ENCODE results near the gene TRMT10C. TPM values are rescaled to one million over a fixed set of nuclear protein-coding genes. Genes with fewer than 3 reads are reported as not detected.
A peak's percentile ranks its signal among the peaks of the same experiment; 100 is the strongest.
"Not testable (repeated sequence)": the region's sequence is repeated elsewhere in the genome, so short reads cannot be mapped to it uniquely, and the experiment has no call there.

Gene TRMT10C
- total and polyA plus RNA-seq, 2 experiments from 2014 or later = 37.9 to 42.0 TPM

DNA sequence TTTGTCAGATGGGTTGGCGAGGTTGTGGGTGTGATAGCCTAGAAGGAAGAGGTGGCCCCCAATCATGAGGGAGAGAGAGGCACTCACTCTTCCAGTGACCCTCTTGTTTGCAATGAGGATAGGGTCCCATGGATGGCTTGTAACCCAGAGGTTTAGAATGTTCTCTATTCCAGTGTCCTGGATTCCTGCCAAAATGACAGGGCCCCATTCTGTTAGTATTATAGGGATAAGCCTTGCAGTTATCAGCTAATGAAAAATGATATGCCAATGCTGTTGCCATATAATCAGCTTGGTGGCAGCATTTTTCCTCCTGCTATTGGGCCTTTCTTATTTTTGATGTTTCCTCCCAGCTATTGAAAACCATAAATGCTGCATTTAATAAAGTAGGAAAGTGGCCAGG lies 25.4 kb upstream of the TRMT10C start:
- TF ChIP-seq, protein P1, sequence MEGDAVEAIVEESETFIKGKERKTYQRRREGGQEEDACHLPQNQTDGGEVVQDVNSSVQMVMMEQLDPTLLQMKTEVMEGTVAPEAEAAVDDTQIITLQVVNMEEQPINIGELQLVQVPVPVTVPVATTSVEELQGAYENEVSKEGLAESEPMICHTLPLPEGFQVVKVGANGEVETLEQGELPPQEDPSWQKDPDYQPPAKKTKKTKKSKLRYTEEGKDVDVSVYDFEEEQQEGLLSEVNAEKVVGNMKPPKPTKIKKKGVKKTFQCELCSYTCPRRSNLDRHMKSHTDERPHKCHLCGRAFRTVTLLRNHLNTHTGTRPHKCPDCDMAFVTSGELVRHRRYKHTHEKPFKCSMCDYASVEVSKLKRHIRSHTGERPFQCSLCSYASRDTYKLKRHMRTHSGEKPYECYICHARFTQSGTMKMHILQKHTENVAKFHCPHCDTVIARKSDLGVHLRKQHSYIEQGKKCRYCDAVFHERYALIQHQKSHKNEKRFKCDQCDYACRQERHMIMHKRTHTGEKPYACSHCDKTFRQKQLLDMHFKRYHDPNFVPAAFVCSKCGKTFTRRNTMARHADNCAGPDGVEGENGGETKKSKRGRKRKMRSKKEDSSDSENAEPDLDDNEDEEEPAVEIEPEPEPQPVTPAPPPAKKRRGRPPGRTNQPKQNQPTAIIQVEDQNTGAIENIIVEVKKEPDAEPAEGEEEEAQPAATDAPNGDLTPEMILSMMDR (IDR thresholded peaks at IDR 0.05; ENCODE audit: poor library complexity) = no peak
- TF ChIP-seq EZH2phosphoT487 (IDR thresholded peaks at IDR 0.05; ENCODE audit: low read depth, severe bottlenecking, unreplicated experiment) = no peak
- TF ChIP-seq EZH2 (IDR thresholded peaks at IDR 0.05; ENCODE audit: borderline replicate concordance) = no peak
- Histone ChIP-seq H3K4me3 (no peak overlapping the region), H3K9me3 (ENCODE audit: low read depth) (no peaks in the 10 kb centered on the region), H3K4me1 (ENCODE audit: insufficient read depth) (peaks cover 26% of the 10 kb centered on the region), H3K79me2 (no peaks in the 10 kb centered on the region), H3K36me3 (replicated peaks; ENCODE audit: insufficient read depth, low read depth) (no peaks in the 10 kb centered on the region), H2AFZ (no peak overlapping the region), H3K27ac (no peak overlapping the region), H3K9me2 (replicated peaks; ENCODE audit: insufficient read depth) (no peaks in the 10 kb centered on the region), H4K20me1 (ENCODE audit: insufficient read depth, poor library complexity, severe bottlenecking) (no peaks in the 10 kb centered on the region), H3K27me3 (no peaks in the 10 kb centered on the region), H3K4me2 (no peak overlapping the region)
- 86% methylated on average over 1 of the region's 1 CpG for WGBS (ENCODE audit: low lambda C conversion rate, missing lambda C conversion rate)
- DNase-seq (ENCODE audit: low spot score) = no peak

DNA sequence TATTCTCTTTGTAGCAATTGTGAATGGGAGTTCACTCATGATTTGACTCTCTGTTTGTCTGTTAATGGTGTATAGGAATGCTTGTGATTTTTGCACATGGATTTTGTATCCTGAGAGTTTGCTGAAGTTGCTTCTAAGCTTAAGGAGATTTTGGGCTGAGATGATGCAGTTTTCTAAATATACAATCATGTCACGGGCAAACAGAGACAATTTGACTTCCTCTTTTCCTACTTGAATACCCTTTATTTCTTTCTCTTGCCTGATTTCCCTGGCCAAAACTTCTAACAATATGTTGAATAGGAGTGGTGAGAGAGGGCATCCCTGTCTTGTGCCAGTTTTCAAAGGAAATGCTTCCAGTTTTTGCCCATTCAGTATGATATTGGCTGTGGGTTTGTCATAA lies 24.7 kb upstream of the TRMT10C start:
- not testable (repeated sequence) for H3K27me3 ChIP-seq; H3K27ac ChIP-seq; H3K9me3 ChIP-seq (ENCODE audit: low read depth); H2AFZ ChIP-seq; H3K9me2 ChIP-seq (replicated peaks; ENCODE audit: insufficient read depth); H3K36me3 ChIP-seq (replicated peaks; ENCODE audit: insufficient read depth, low read depth); H3K4me2 ChIP-seq; H4K20me1 ChIP-seq (ENCODE audit: insufficient read depth, poor library complexity, severe bottlenecking); H3K4me3 ChIP-seq; H3K79me2 ChIP-seq; DNase-seq (ENCODE audit: low spot score)
- WGBS (ENCODE audit: low lambda C conversion rate, missing lambda C conversion rate) = 88% methylated on average over 1 of the region's 1 CpG
- peaks cover 26% of the 10 kb centered on the region for H3K4me1 ChIP-seq (ENCODE audit: insufficient read depth)

DNA sequence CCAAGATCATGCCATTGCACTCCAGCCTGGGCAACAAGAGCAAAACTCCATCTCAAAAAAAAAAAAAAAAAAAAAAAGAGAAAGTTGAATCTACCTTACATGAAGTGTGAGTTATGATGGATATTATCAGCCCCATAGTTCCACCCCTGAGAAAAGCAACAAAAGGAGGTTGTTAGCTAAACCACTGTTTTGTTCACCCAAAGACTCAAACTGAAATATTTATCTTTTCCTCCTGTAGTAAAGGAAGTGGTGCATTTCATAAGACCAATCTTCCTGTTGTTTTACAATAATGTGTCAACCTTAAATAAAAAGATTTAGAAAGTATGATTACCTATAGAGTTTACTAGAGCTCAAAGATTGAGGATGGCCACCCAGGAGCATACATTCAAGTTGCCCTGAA lies 18.7 kb upstream of the TRMT10C start:
- Histone ChIP-seq H4K20me1 (ENCODE audit: insufficient read depth, poor library complexity, severe bottlenecking) (no peaks in the 10 kb centered on the region), H3K27me3 (no peaks in the 10 kb centered on the region), H3K79me2 (no peaks in the 10 kb centered on the region), H3K4me2 (no peak overlapping the region), H3K4me3 (no peak overlapping the region), H3K9me2 (replicated peaks; ENCODE audit: insufficient read depth) (no peaks in the 10 kb centered on the region), H3K4me1 (ENCODE audit: insufficient read depth) (no peaks in the 10 kb centered on the region), H3K36me3 (replicated peaks; ENCODE audit: insufficient read depth, low read depth) (no peaks in the 10 kb centered on the region), H3K9me3 (ENCODE audit: low read depth) (no peaks in the 10 kb centered on the region), H2AFZ (no peak overlapping the region), H3K27ac (no peak overlapping the region)
- TF ChIP-seq, protein P1 (IDR thresholded peaks at IDR 0.05; ENCODE audit: poor library complexity) = no peak
- TF ChIP-seq EZH2phosphoT487 (IDR thresholded peaks at IDR 0.05; ENCODE audit: low read depth, severe bottlenecking, unreplicated experiment) = no peak
- TF ChIP-seq EZH2 (IDR thresholded peaks at IDR 0.05; ENCODE audit: borderline replicate concordance) = no peak
- no peak for DNase-seq (ENCODE audit: low spot score)

DNA sequence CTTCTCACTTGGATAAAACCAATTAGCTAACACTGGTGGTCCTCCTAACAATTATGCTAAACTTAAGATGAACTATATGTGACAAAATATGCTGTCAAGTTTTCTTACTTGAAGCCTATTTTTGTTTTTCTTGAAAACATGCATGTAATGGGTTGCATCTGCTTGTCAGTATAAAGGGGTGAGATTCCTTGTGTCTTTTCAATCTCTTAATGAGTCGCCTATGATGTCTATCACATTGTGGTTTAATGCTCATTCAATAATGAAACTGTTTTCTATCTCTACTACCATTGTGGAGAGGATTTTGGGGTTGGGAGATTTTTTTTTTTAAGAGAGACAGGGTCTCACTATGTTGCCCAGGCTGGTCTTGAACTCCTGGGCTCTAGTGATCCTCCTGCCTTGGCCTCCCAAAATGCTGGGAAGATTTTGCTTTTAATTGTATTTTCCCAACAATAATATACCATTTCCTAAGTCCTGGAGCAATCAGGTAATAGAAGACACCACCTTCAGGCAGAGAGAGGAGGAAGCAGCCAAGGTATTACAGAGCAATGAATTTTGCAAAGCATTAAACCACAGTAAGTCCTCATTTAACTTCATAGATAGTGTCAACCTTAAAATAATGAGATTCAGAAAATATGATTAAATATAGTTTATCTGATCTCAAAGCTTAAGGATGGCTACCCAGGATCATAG lies 17.4 kb upstream of the TRMT10C start:
- no peaks in the 10 kb centered on the region for H3K9me3 ChIP-seq (ENCODE audit: low read depth)
- no peaks in the 10 kb centered on the region for H3K27me3 ChIP-seq
- no peak for DNase-seq (ENCODE audit: low spot score)
- H3K9me2 ChIP-seq (replicated peaks; ENCODE audit: insufficient read depth) = no peaks in the 10 kb centered on the region
- WGBS (ENCODE audit: low lambda C conversion rate, missing lambda C conversion rate) = 78% methylated on average over 1 of the region's 1 CpG
- TF ChIP-seq EZH2phosphoT487 (IDR thresholded peaks at IDR 0.05; ENCODE audit: low read depth, severe bottlenecking, unreplicated experiment) = no peak
- TF ChIP-seq, protein P1 (IDR thresholded peaks at IDR 0.05; ENCODE audit: poor library complexity) = peak; percentile 26
- H3K4me3 ChIP-seq = no peak overlapping the region
- no peaks in the 10 kb centered on the region for H3K36me3 ChIP-seq (replicated peaks; ENCODE audit: insufficient read depth, low read depth)
- peaks cover 2% of the 10 kb centered on the region for H3K4me1 ChIP-seq (ENCODE audit: insufficient read depth)
- no peaks in the 10 kb centered on the region for H4K20me1 ChIP-seq (ENCODE audit: insufficient read depth, poor library complexity, severe bottlenecking)
- no peak overlapping the region for H3K27ac ChIP-seq
- no peak overlapping the region for H3K4me2 ChIP-seq
- no peak overlapping the region for H2AFZ ChIP-seq
- no peaks in the 10 kb centered on the region for H3K79me2 ChIP-seq

All from hepatocyte (in vitro differentiated cells).